HG02678 (cell line): ENCODE measurements around the gene TLR1.
"Not testable (repeated sequence)": the region's sequence is repeated elsewhere in the genome, so short reads cannot be mapped to it uniquely, and the experiment has no call there.

ENCODE experiments used
- ATAC-seq: cut with Tn5 transposase; IDR thresholded peaks from one replicate; pipeline ENCODE4 v1.9.1; 2021; ENCODE audit warnings: mild to moderate bottlenecking, moderate library complexity; ENCODE audit not compliant: unreplicated experiment

The TLR1 gene

DNA sequence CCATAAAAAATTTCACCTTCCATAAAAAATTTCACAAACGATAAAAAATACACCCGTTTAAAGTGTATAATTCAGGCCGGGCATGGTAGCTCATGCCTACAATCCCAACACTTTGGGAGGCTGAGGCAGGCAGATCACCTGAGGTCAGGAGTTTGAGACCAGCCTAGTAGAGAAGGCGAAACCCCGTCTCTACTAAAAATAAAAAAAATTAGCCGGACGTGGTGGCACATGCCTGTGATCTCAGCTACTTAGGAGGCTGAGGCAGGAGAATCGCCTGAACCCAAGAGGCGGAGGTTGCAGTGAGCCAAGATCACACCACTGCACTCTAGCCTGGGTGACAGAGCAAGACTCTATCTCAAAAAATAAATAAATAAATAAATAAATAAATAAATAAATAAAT, 1.7 kb upstream of the TLR1 start:
- not testable (repeated sequence) for ATAC-seq

- ATAC-seq: peak; percentile 81
These were observed 1.0 kb upstream of the TLR1 start for GRCh38 chr4:38805530-38806145.

DNA sequence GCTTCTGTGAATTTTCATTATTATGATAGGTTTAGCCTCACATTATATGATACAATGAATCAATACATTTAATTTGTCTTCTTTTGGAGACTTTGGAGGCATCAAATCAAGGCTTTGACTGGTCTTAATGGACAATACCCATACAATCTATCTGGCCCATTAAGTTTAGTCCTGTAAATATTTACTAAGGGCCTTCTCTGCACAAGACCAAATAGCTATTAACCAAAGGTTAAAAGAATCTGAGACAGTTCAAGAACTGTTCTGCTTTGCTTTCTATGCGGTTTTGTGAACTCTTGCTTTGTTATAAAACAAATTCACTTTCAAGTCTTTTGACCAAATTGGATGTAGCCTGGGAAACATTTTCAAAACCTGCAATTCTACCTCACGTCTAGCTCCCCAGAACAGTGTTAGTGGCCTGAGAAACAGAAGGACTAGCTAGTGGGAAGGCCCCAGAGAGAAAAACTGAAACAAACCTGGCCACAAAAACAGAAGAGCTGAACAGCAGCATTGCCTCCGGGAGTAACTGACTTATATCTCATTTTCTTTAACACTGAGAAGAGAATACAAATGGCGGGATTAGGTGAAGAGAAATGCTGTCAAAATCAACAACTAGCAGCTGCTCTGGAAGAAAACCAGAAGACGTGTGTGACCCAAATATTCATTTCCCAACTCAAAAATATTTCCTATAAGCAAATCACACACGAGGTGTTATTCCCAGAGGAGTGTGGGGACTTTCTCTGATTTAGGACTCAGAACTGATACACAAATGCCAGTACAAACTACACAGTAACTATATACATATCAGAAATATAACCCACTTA, 548 bp downstream of the TLR1 start:
- ATAC-seq: peak; percentile 61

GRCh38 chr4:38802561-38803355, 1.8 kb downstream of the TLR1 start:
- no peak for ATAC-seq

GRCh38 chr4:38800961-38801450, 3.6 kb downstream of the TLR1 start:
- ATAC-seq: no peak

DNA sequence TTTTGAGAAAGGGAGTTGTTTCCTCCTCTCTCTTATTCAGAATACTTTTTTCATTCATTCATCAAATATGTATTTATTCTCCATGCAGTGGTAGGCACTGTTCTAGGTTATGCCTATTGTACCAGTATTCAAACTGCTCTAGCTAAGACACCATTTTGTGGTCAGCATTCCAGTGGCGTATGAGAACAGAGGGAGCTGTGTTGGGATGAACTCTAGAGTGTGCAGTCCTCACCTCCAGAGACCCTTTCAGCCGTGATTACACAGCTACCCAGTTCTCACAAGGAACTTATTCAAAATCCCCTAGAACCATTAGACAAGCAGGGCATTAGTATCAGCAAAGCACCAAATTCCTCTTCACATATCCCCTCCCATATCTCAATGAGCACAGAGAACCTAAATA, 4.2 kb downstream of the TLR1 start:
- ATAC-seq: no peak

- no peak for ATAC-seq
These were observed 9.5 kb downstream of the TLR1 start for GRCh38 chr4:38795087-38795486.

GRCh38 chr4:38794051-38794450, 10.5 kb downstream of the TLR1 start:
- ATAC-seq: no peak

DNA sequence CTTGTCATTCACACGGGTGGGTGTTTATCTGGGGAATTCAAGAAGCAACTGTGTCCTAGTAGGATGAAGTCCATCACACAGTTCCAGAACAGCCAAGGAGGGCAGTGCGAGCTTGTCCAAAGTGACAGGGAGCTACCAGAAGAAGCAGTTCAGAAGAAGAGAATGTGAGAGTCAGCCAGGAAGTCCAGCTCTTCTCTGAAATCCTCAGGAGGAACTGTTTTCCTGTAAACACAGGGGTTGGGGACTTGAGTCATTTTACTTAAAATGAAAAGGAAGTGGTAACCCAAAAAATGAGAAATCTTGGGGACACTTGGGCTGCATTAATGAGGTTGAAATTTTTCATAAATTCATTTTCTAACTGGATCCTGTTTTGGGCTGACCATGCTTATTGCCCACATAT, 13.6 kb downstream of the TLR1 start:
- no peak for ATAC-seq

- no peak for ATAC-seq
These were observed 16.3 kb downstream of the TLR1 start for GRCh38 chr4:38788317-38788716.

DNA sequence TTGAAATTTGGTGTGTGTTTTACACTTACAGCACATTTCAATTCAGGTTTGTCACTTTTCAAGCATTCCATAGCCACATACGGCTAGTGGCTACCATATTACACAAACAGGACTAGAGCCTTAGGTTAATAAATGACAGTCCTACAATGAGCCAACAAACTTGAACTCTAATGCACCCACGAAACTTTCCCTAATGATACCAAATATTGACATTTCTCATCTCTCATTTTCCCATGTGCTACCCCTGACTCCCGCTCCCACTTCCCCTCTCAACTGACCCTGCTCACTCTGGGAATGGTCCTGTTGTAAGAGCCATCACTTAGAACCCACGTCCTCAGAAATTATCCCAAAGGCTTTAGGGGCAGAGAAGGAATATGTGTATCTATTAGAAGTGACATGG, 16.9 kb downstream of the TLR1 start:
- no peak for ATAC-seq

DNA sequence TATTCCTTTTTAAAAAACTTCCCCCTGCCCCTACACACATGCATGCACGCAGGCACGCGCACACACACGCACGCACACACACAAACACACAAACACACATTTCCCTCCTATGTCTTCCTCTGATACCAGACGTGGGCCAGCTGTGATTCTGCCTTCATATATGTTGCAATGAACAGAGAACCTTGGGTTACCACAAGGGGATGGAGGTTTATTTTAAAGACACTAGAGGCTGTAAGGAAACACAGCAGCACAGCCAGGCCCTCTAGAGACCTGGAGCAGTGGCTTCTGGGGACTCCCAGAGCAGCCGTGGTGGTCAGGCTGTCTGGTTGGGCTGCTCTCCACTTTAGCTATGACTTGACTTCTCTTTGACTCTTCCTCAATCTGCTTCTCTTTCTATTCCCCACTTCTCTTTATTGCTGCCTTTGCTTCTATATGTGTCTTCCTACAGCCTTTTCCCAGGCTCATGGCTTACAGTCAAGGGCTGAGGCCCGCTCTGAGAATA, 18.6 kb downstream of the TLR1 start:
- ATAC-seq: peak; percentile 58

DNA sequence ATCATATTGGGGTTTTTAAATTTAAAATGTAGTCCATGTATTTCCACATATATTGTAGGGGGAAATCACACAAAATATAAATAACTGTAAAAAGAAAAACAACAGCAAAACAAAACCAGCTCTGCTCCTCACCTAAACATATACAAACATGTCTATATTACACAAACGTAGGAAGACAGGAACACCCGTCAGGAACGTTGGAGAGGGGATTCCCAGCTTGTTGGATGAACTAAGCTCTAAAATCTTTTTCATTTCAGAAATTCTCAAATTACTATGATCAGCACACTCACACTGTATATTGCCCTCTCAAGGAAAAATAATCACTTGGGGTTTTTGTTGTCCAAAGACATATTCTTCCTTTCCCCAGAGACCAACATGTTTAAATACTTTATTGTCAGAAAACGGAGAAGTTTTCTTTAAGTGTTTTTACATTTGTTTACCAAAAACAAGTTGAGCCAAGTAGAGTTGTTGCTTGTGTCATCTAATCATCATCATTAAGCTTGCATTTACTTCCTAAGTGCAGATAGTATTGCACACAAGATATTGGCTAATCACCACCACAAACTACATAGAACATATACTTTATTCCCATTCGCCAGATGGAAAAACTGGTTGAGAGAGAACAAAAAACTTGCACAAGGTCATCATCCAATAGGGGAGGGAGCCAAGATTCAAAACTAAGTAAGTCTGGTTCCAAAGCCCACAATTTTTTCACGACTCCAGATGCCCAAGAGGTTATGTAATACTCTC, 19.4 kb downstream of the TLR1 start:
- ATAC-seq: no peak

DNA sequence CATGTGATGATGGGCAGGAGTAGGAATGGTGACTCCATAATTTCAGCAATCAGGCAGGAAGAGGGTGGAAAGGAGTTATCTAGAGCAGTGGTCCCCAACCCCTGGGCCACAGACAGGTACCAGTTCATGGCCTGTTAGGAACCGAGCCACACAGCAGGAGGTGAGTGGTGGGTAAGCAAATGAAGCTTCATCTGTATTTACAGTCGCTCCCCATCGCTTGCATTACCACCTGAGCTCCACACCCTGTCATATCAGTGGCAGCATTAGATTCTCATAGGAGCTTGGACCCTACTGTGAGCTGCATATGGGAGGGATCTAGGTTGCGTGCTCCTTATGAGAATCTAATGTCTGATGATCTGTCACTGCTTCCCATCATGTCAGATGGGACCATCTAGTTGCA, 20.4 kb downstream of the TLR1 start:
- ATAC-seq: no peak

DNA sequence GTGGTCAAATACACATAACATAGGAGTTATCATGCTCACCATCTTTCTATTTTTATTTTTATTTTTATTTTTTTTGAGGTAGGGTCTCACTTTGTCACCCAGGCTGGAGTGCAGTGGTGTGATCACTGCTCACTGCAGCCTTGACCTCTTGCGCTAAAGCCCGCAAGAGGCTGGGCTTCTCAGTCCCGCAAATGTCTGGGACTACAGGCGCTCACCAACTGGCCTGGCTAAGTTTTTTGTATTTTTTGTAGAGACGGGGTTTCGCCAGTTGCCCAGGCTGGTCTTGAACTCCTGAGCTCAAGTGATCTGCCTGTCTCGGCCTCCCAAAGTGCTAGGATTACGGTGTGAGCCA, 21.5 kb downstream of the TLR1 start:
- ATAC-seq: no peak

DNA sequence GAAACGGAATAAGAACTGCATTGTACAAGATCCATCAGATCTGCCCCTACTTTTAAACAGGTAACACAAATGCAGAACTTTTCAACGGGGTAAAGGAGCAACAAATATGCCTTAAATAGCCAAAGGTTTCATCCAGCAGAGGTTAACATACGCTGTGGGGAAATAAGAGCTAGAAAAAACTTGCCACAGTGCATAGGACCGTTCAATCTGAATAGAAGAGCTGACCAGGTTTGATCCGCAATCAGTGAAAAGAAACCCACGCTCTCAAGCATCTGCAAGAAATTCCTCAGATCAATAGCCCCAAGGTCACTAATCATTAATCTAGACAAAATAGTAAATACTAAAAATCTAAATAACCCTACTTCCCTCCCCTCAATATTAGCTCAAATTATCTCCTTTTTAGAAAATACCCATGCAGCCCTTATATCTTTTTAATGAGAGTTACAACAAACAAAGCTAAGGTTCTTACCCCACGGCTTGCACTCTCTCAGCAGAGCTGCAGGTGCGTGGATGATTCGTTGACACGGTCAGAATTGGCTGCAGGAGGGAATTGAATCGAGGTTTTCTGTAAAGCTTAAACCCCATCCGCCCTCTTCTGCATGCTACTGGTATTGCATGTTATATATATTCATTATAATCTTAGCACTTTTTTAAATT, 22.0 kb downstream of the TLR1 start, which contains the start of gene TLR10:
Gene TLR10 (minus strand): TSS at position 539 of the 657 bp plus-strand sequence. CDS start 7,400 bp downstream, outside the sequence.
- peak; percentile 64 for ATAC-seq

- ATAC-seq: peak; percentile 33
These were observed 22.7 kb downstream of the TLR1 start for GRCh38 chr4:38781854-38782261.

GRCh38 chr4:38780833-38781484, 23.6 kb downstream of the TLR1 start:
- no peak for ATAC-seq

DNA sequence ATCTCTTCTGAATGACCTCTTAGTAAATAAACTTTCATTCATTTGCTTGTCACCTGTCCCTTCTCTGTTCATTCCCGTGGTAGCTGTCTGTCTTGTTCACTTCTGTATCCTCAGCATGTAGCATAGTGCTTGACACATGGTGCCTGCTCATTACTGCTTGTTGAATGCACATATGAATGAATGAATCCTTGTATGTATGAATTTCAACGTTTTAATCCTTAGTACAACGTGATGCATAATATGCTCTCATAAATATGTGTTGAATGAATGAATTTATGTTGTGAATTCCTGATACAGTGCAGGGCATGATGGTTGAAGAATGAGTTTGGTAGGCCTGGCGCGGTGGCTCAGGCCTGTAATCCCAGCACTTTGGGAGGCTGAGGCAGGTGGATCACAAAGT, 24.8 kb downstream of the TLR1 start:
- no peak for ATAC-seq

DNA sequence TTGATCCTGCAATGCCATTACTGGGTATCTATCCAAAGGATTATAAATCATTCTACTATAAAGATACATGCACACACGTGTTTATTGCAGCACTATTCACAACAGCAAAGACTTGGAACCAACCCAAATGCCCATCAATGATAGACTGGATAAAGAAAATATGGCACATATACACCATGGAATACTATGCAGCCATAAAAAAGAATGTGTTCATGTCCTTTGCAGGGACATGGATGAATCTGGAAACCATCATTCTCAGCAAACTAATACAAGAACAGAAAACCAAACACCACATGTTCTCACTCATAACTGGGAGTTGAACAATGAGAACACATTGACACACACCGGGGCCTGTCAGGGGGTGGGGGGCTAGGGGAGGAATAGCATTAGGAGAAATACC, 26.7 kb downstream of the TLR1 start:
- not testable (repeated sequence) for ATAC-seq
